Transverse colon (tissue), 4 donors: ENCODE data around the gene SH3RF3.

Source experiments
- CTCF ChIP-seq, 5 experiments: fragments of 200-600 bp in 3 of 5; fragments of 450-650 bp in 2 of 5; sonication (generic) in 3 of 5; IDR thresholded peaks; 1 replicate in 2 of 5; 2 replicates in 3 of 5; pipeline ENCODE4 v1.5.1; 2016 to 2017; ENCODE audit warnings: antibody characterized with exemption in 5 of 5, inconsistent platforms in 3 of 5, mild to moderate bottlenecking in 2 of 5, moderate library complexity in 1 of 5
- EP300 ChIP-seq: sonication (generic); formaldehyde crosslinking; IDR thresholded peaks from one replicate; pipeline ENCODE4 v1.6.1; 2017; ENCODE audit warnings: antibody characterized with exemption, low read depth
- POLR2A ChIP-seq: fragments of 450-650 bp; IDR thresholded peaks from one replicate; pipeline ENCODE4 v1.6.1; 2016; ENCODE audit warnings: antibody characterized with exemption, mild to moderate bottlenecking, moderate library complexity
- POLR2AphosphoS5 ChIP-seq, 3 donors: sonication (generic); formaldehyde crosslinking; IDR thresholded peaks; one replicate each; pipeline ENCODE4 v1.6.1; 2016; ENCODE audit warnings: antibody characterized with exemption in 3 of 3

DNA sequence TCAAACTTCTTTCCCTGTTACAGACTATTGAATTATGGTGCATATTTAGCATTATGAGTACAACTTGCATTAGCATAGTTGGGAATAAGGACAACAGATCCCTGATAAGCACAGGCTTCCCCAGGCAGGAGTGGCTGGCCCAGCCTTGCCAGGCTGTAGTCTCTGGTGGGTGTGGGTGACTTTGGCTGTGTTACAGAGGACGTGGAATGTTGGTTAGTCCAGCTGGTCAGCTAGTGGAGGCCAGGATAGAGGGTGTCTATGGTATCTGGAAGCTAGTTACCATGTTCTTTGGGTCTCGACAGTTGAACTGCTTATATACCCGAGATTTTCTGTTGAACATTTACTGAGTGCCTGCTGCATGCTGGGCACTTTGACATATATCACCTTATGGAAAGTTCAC is 4.7 kb downstream of the SH3RF3 start:
- no peak for TF ChIP-seq CTCF (IDR thresholded peaks at IDR 0.05)
- TF ChIP-seq POLR2A, result no peak
- no peak for TF ChIP-seq POLR2AphosphoS5 (IDR thresholded peaks at IDR 0.05)
- no peak for TF ChIP-seq EP300
